ENCODE data around the gene PHTF2. TPM values are rescaled to one million over a fixed set of nuclear protein-coding genes. Genes with fewer than 3 reads are reported as not detected.

Gene PHTF2
- total and polyA plus RNA-seq, 2 of the 4 experiments (the other 2 are of a cell fraction): 28.3 to 69.9 TPM

- no peak overlapping the region for H2BK15ac ChIP-seq (ENCODE audit: low read depth, low read length)
- H3K56ac ChIP-seq (ENCODE audit: extremely low read depth, insufficient read depth, low read length): no peak overlapping the region
- CTCF ChIA-PET: no interaction called here
- H3K27me3 ChIP-seq (ENCODE audit: control insufficient read depth, insufficient read depth, low read length): no peaks in the 10 kb centered on the region
- no peak overlapping the region for H3K27ac ChIP-seq (ENCODE audit: insufficient read depth, low read length)
- H4K5ac ChIP-seq (ENCODE audit: low read depth, low read length): no peak overlapping the region
- H3K4me3 ChIP-seq (ENCODE audit: insufficient read depth, low read depth, low read length): no peak overlapping the region
- dilution Hi-C loops (cut with HindIII; ENCODE audit: low sequenced_read_pairs, unreplicated experiment): no loop called here
- in situ Hi-C loops (cut with MboI; ENCODE audit: low sequenced_read_pairs): no loop called here
- no peaks in the 10 kb centered on the region for H4K20me1 ChIP-seq (ENCODE audit: insufficient read depth, low read length)
- WGBS, 2 experiments (ENCODE audit: extremely low coverage in 2 of 2, insufficient read length in 1 of 2): no CpG with 5 or more reads among the region's 2 CpGs
- BruUV-seq (replicated peaks): no TSS peak
- H2BK20ac ChIP-seq (ENCODE audit: low read depth, low read length): no peak overlapping the region
- DNase-seq (no peak), ATAC-seq (ENCODE audit: low read depth) (no peak)
- no peak overlapping the region for H2AK9ac ChIP-seq (replicated peaks; ENCODE audit: low read depth, low read length, poor library complexity)
- no peak overlapping the region for H4K8ac ChIP-seq (ENCODE audit: low read depth in 2 of 2, low read length in 2 of 2)
- no peak overlapping the region for H2AFZ ChIP-seq (replicated peaks; ENCODE audit: low read length, poor library complexity)
- H3K36me3 ChIP-seq (ENCODE audit: control insufficient read depth, insufficient read depth, low read length): no peaks in the 10 kb centered on the region
- intact Hi-C loops (cut with micrococcal nuclease): no loop called here
- no peaks in the 10 kb centered on the region for H3K9me3 ChIP-seq (ENCODE audit: control insufficient read depth, insufficient read depth, low read length)
- no peak overlapping the region for H3K9ac ChIP-seq (ENCODE audit: low read depth, low read length)
- H2BK120ac ChIP-seq (ENCODE audit: low read depth, low read length): no peak overlapping the region
- POLR2A ChIA-PET (ENCODE audit: unreplicated experiment): no interaction called here
- H3K14ac ChIP-seq (replicated peaks; ENCODE audit: low read depth, low read length): no peak overlapping the region
- H3K23ac ChIP-seq (ENCODE audit: low read depth, low read length): no peak overlapping the region
- H3K79me1 ChIP-seq (ENCODE audit: low read depth in 1 of 2, low read length in 2 of 2): peaks cover 7 to 17% of the 10 kb centered on the region in 2 experiments; a peak in 3 of 4 replicates
- H3K18ac ChIP-seq (ENCODE audit: low read depth, low read length): no peak overlapping the region
- H3K9me1 ChIP-seq (ENCODE audit: insufficient read depth, low read length): no peaks in the 10 kb centered on the region
- 0 out of 2 replicates have a peak, but pooled peaks cover 3% of the 10 kb centered on the region for H3K4me1 ChIP-seq (ENCODE audit: control insufficient read depth, insufficient read depth, low read length)
- H2AK5ac ChIP-seq (ENCODE audit: low read depth, low read length): no peak overlapping the region
- TF ChIP-seq RFX5 (IDR thresholded peaks at IDR 0.05; ENCODE audit: low read depth, low read length): no peak
- TF ChIP-seq CHD1 (IDR thresholded peaks at IDR 0.05; ENCODE audit: low read depth, low read length): no peak
- no peak for TF ChIP-seq ELK1 (IDR thresholded peaks at IDR 0.05; ENCODE audit: borderline replicate concordance, low read depth, low read length)
- TF ChIP-seq RAD21 (IDR thresholded peaks at IDR 0.05; ENCODE audit: low read length): no peak
- TF ChIP-seq, protein P1, sequence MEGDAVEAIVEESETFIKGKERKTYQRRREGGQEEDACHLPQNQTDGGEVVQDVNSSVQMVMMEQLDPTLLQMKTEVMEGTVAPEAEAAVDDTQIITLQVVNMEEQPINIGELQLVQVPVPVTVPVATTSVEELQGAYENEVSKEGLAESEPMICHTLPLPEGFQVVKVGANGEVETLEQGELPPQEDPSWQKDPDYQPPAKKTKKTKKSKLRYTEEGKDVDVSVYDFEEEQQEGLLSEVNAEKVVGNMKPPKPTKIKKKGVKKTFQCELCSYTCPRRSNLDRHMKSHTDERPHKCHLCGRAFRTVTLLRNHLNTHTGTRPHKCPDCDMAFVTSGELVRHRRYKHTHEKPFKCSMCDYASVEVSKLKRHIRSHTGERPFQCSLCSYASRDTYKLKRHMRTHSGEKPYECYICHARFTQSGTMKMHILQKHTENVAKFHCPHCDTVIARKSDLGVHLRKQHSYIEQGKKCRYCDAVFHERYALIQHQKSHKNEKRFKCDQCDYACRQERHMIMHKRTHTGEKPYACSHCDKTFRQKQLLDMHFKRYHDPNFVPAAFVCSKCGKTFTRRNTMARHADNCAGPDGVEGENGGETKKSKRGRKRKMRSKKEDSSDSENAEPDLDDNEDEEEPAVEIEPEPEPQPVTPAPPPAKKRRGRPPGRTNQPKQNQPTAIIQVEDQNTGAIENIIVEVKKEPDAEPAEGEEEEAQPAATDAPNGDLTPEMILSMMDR (conservative IDR thresholded peaks at IDR 0.05; ENCODE audit: low read depth, low read length): no peak
- no peak for TF ChIP-seq RCOR1 (IDR thresholded peaks at IDR 0.05; ENCODE audit: insufficient replicate concordance, low read length)
- no peak for TF ChIP-seq MXI1 (IDR thresholded peaks at IDR 0.05; ENCODE audit: borderline replicate concordance, low read depth, low read length)
- TF ChIP-seq MAFK (IDR thresholded peaks at IDR 0.05; ENCODE audit: low read depth, low read length): no peak
- TF ChIP-seq MAZ (IDR thresholded peaks at IDR 0.05; ENCODE audit: borderline replicate concordance, low read depth, low read length): no peak
- no peak for TF ChIP-seq BHLHE40 (IDR thresholded peaks at IDR 0.05; ENCODE audit: low read depth, low read length)
- TF ChIP-seq, protein P2, sequence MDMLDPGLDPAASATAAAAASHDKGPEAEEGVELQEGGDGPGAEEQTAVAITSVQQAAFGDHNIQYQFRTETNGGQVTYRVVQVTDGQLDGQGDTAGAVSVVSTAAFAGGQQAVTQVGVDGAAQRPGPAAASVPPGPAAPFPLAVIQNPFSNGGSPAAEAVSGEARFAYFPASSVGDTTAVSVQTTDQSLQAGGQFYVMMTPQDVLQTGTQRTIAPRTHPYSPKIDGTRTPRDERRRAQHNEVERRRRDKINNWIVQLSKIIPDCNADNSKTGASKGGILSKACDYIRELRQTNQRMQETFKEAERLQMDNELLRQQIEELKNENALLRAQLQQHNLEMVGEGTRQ (IDR thresholded peaks at IDR 0.05; ENCODE audit: low read depth, low read length): no peak
- no peak for TF ChIP-seq SMC3 (IDR thresholded peaks at IDR 0.05; ENCODE audit: low read depth, low read length)
- no peak for TF ChIP-seq POLR2A (IDR thresholded peaks at IDR 0.05; ENCODE audit: low read depth, low read length)
- no peak for TF ChIP-seq NFE2L2 (IDR thresholded peaks at IDR 0.05; ENCODE audit: low read depth, low read length)
- H3K4ac ChIP-seq (ENCODE audit: low read depth, low read length): no peak overlapping the region
- H3K4me2 ChIP-seq (ENCODE audit: low read depth, low read length): no peak overlapping the region
- H4K91ac ChIP-seq (ENCODE audit: insufficient read depth, low read depth, low read length): no peak overlapping the region
- H2BK5ac ChIP-seq (ENCODE audit: low read depth, low read length, poor library complexity, severe bottlenecking): no peak overlapping the region
Observed at GRCh38 chr7:77843194-77843593, 44.6 kb downstream of the PHTF2 start.

Data from IMR-90 (cell line).